ENCODE measurements around the gene IL9. TPM values are rescaled to one million over a fixed set of nuclear protein-coding genes. Genes with fewer than 3 reads are reported as not detected.
A peak's percentile ranks its signal among the peaks of the same experiment; 100 is the strongest.

Gene IL9
- total and polyA plus RNA-seq, 2 of the 13 experiments (the other 11 are each of a cell fraction or from before 2014, with no cell fraction given) = not detected

DNA sequence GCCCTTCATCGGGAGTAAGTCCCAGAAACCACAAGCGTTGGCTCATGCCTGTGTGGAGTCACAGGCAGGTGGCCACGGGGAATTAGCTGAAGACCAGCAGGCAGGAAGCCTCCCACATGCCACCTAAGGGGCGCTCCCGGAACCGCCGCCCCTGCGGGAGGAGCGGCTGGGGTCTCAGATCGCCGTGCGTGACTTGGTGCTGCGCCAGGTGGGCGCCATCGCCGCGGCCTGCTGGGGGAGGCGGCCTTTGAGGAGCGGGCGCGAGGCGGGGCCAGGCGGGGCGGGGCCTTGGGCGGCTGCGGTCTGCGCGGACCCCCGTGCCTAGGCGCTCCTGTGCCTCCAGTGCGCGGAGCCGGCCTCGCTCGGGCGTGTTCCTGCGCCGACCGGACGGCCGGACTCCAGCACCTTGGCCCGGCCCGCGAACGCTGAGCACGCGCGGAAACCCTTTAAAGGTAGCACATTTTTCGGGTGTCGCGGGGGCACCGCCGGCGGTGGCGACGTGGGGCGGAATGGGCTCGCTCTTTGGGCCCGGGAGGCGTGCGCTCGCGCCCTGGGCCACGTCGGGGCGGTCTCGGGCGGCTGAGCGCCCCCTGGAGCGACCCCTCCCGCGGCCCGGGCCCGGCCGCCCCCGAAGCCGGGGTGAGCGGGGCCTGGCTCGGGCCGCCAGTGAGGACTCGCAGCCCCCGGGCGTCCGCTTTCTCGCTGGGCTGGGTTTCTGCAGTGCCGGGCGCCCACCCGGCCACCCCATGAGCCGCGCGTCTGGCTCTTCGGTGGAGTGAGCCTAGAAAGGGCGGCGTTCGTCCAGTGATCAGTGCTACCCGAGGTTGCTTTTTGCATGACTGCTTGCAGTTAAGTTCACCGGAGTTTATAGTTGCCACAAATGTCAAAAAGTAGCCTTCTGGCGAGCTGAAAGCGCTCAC lies 34.6 kb upstream of the IL9 start (continued):
- TF ChIP-seq ZNF142 (CRISPR knock-in tag; IDR thresholded peaks at IDR 0.05) (no peak), ZNF30 (CRISPR knock-in tag; IDR thresholded peaks at IDR 0.05) (no peak), BHLHE40 (IDR thresholded peaks at IDR 0.05; ENCODE audit: low read length) (no peak), ZNF569 (CRISPR knock-in tag; IDR thresholded peaks at IDR 0.05; ENCODE audit: borderline replicate concordance) (no peak), ZNF468 (CRISPR knock-in tag; IDR thresholded peaks at IDR 0.05) (no peak), ZNF614 (CRISPR knock-in tag; IDR thresholded peaks at IDR 0.05; ENCODE audit: borderline replicate concordance) (0 out of 2 replicates have a peak, but pooled peaks have one; percentile 45), TBX3 (IDR thresholded peaks at IDR 0.05; ENCODE audit: borderline replicate concordance) (no peak), ZNF180 (CRISPR knock-in tag; IDR thresholded peaks at IDR 0.05; ENCODE audit: borderline replicate concordance, low read depth) (no peak), ZNF343 (CRISPR knock-in tag; IDR thresholded peaks at IDR 0.05) (0 out of 2 replicates have a peak, but pooled peaks have one; percentile 38), MYC (CRISPR knock-in tag; IDR thresholded peaks at IDR 0.05; ENCODE audit: borderline replicate concordance) (peak; percentile 69; the same call in 1 of the 2 replicates), ZNF337 (CRISPR knock-in tag; IDR thresholded peaks at IDR 0.05; ENCODE audit: borderline replicate concordance, low read depth) (no peak), HHEX (CRISPR knock-in tag; IDR thresholded peaks at IDR 0.05) (no peak), MTA1 (CRISPR knock-in tag; IDR thresholded peaks at IDR 0.05; ENCODE audit: borderline replicate concordance) (peak; percentile 23; the same call in 1 of the 2 replicates), ZNF383 (CRISPR knock-in tag; IDR thresholded peaks at IDR 0.05; ENCODE audit: borderline replicate concordance) (no peak), ZNF263 (CRISPR knock-in tag; IDR thresholded peaks at IDR 0.05) (peak; percentile 13; the same call in 1 of the 2 replicates), KDM5B (CRISPR knock-in tag; IDR thresholded peaks at IDR 0.05; ENCODE audit: borderline replicate concordance) (0 out of 2 replicates have a peak, but pooled peaks have one; percentile 32), TEAD2 (CRISPR knock-in tag; IDR thresholded peaks at IDR 0.05) (no peak), KLF15 (CRISPR knock-in tag; IDR thresholded peaks at IDR 0.05; ENCODE audit: borderline replicate concordance) (0 out of 2 replicates have a peak, but pooled peaks have one; percentile 36), ZNF496 (CRISPR knock-in tag; IDR thresholded peaks at IDR 0.05; ENCODE audit: insufficient replicate concordance) (no peak)
- TF ChIP-seq, protein P1, sequence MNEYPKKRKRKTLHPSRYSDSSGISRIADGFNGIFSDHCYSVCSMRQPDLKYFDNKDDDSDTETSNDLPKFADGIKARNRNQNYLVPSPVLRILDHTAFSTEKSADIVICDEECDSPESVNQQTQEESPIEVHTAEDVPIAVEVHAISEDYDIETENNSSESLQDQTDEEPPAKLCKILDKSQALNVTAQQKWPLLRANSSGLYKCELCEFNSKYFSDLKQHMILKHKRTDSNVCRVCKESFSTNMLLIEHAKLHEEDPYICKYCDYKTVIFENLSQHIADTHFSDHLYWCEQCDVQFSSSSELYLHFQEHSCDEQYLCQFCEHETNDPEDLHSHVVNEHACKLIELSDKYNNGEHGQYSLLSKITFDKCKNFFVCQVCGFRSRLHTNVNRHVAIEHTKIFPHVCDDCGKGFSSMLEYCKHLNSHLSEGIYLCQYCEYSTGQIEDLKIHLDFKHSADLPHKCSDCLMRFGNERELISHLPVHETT (CRISPR knock-in tag; conservative IDR thresholded peaks at IDR 0.05) = no peak
- TF ChIP-seq, protein P2, sequence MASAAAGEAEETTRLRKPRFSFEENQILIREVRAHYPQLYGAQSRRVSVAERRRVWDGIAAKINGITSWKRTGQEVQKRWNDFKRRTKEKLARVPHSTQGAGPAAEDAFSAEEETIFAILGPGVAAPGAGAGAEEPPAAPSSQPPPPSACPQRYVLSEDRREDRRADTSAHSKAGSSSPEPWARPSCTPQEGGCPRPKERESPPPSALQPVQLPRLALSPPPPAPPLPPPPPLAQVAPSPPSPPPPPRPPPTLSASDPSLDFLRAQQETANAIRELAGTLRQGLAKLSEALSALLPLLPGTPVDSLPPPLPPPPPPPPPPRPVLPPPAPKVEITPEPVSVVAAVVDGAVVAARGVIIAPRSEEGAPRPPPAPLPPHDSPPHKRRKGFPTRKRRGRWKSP (CRISPR knock-in tag; IDR thresholded peaks at IDR 0.05) = no peak
